Activated CD8-positive, alpha-beta memory T cell treated with anti-CD3 and anti-CD28 coated beads, Interleukin-2, amount 10 ng/mL, durations not matched to agents 7 days and 5 days (primary cell): ENCODE results near the gene SLC1A2. TPM values are rescaled to one million over a fixed set of nuclear protein-coding genes. Genes with fewer than 3 reads are reported as not detected.
A peak's percentile ranks its signal among the peaks of the same experiment; 100 is the strongest.

Experiments used
- ATAC-seq: fragments of 150-1000 bp; cut with Tn5 transposase; one replicate; pipeline ENCODE4 v1.10.0; 2021; ENCODE audit warnings: moderate library complexity
- CTCF ChIA-PET: fragments of 350-600 bp; sonication (Branson Sonifier 250); formaldehyde crosslinking; loops from one replicate; lab custom pipeline; 2021; ENCODE audit warnings: antibody characterized with exemption; lab: Charles Lee
- DNase-seq: peaks from one replicate; pipeline ENCODE4 v3.0.0-alpha.2; 2020
- H3K27ac Mint-ChIP-seq: one replicate; pipeline ENCODE4 v1.8.0; 2021; ENCODE audit warnings: mild to moderate bottlenecking, mixed read lengths
- H3K27me3 Mint-ChIP-seq: one replicate; pipeline ENCODE4 v1.8.0; 2021; ENCODE audit warnings: mixed read lengths
- H3K36me3 Mint-ChIP-seq: one replicate; pipeline ENCODE4 v1.8.0; 2021; ENCODE audit warnings: mild to moderate bottlenecking, mixed read lengths
- H3K4me1 Mint-ChIP-seq: one replicate; pipeline ENCODE4 v1.8.0; 2021; ENCODE audit warnings: mixed read lengths
- H3K4me3 Mint-ChIP-seq: one replicate; pipeline ENCODE4 v1.8.0; 2021; ENCODE audit warnings: mild to moderate bottlenecking, moderate library complexity, mixed read lengths
- H3K9me3 Mint-ChIP-seq: one replicate; pipeline ENCODE4 v1.8.0; 2022; ENCODE audit warnings: low read depth, mixed read lengths
- total RNA-seq, 2 experiments: library from RNA; stranded (reverse); gene quantifications; one replicate each; pipeline ENCODE4 v1.2.3, GENCODE V29; 2021

Gene SLC1A2
- total RNA-seq, 2 experiments from 2014 or later = not detected

DNA sequence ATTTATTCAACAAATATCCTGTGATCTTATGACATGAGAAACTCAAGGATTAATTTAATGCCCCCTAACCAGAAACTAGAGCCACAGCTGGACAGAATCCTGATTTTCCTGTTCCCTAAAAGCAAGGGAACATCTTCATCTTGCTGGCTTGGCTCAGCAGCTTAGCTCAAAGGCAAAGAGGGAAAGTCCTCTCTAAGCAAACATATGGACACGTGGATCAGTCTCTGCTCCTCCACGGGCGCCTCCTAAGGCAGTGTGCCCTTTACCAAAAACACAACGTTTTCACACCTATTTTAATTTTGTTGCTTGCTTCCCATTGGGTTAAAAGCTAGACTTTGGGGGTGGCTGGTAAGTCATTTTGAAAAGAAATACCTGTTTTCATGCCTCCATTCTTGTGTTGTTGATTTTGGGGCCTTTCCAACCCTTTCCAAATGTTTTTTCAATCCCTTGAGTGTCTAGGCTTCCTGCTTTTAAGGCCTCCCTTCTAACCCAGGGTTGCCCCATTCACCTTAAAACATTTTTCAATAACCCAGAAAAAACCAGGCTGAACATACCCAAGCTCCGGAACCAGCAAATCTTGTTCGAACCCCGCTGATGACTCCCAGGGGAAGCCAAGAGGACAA, 15.5 kb downstream of the SLC1A2 start:
- no peaks in the 10 kb centered on the region for H3K36me3 Mint-ChIP-seq
- CTCF ChIA-PET = interaction anchor here (1.3 kb wide), 1 partner anchor 12 kb away, joined by 5 read pairs; no protein-coding TSS in a partner anchor
- no peak overlapping the region for H3K4me3 Mint-ChIP-seq
- no peak for ATAC-seq
- H3K27ac Mint-ChIP-seq = no peak overlapping the region
- peaks cover 27% of the 10 kb centered on the region for H3K27me3 Mint-ChIP-seq
- H3K4me1 Mint-ChIP-seq = no peaks in the 10 kb centered on the region
- no peaks in the 10 kb centered on the region for H3K9me3 Mint-ChIP-seq
- no peak for DNase-seq

DNA sequence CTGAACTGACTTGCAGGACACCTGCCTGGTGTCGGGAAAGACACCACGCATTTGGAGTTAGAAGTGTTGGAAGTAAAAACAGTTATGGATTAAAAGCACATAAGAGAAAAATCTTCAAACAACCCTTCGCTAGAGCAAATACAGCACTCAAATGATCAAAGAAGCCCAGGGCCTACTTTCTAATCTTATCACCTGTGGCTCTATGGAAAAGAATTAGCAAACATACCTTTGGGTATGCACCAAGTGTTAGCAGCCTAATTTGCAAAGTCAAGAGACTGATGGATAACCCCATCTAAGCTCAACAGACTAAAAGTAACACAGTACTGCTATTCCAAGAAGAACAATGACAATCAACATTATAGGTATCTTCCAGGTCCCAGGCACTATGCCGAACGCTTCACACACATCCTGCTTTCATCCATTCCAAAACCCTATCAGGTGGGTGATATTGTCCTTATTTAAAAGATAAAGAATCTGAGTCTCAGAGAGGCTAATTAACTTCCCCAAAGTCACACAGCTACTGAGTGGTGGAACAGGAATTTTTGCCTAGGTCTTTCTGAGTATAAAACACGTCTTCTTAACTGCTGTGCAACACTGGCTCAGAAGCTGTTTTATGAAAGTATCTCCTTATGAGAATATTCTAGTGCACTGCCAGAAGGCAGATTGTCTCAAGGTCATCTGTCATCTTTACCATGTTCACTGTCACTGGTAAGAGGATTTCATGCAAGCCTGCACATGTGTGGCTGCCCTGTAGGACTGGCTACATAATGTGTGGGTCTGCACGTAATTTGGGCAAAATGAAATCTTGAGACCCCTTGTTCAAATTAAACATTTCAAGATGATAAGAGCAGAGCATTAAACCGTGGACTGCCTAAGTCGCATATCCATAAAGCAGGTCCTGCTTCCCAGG, 16.4 kb downstream of the SLC1A2 start:
- H3K4me1 Mint-ChIP-seq = no peaks in the 10 kb centered on the region
- no peak overlapping the region for H3K27ac Mint-ChIP-seq
- no peak overlapping the region for H3K4me3 Mint-ChIP-seq
- H3K9me3 Mint-ChIP-seq = no peaks in the 10 kb centered on the region
- H3K27me3 Mint-ChIP-seq = peaks cover 31% of the 10 kb centered on the region
- DNase-seq = no peak
- no peaks in the 10 kb centered on the region for H3K36me3 Mint-ChIP-seq
- CTCF ChIA-PET = interaction anchor here (1.3 kb wide), 1 partner anchor 11 kb away, joined by 5 read pairs; no protein-coding TSS in a partner anchor
- ATAC-seq = no peak

DNA sequence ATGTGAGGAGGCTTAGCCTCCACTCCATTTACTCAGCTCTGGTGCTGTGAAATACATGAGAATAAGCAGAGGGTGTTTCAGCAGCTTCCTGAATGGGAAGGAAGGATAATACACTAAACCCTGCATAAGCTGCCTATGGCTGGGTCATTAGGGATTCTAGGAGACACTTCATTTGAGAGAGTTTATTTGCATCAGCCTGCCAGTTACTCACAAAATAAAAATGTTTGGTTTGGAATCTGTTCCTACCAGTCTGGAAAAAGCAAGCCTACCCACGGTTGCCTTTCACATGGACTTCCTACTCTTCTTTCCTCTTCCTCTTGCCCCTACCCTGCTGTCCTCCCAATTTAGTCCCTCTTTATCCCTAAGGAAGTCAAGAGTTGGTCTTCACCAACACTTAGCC, 20.5 kb downstream of the SLC1A2 start:
- peaks cover 44% of the 10 kb centered on the region for H3K27me3 Mint-ChIP-seq

DNA sequence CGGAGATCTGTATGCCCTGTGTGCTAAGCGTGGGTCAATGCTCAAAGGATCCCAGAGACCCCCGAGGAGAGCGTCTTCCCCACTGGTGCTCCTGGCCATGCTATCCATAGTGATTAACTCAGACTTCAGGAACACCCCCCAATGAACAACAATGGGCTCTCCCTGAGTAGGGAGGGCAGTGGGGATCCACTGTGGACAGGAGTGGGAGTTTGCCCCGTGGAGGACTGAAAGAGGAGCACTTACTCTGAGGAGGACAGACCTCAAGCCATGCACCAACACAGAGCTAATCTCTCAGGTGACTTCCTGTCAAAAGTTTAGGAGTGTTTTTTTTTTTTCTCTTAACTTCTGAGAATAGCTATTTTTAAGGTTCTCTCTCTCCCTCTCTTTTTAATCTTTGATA, 24.4 kb downstream of the SLC1A2 start:
- H3K4me3 Mint-ChIP-seq = no peak overlapping the region
- no peaks in the 10 kb centered on the region for H3K9me3 Mint-ChIP-seq
- H3K27ac Mint-ChIP-seq = no peak overlapping the region
- no peaks in the 10 kb centered on the region for H3K36me3 Mint-ChIP-seq
- peaks cover 48% of the 10 kb centered on the region for H3K27me3 Mint-ChIP-seq
- DNase-seq (no peak), ATAC-seq (no peak)
- CTCF ChIA-PET = interaction anchor here (0.9 to 11.0 kb wide), 2 partner anchors 467 to 477 kb away, joined by 4 to 73 read pairs; no protein-coding TSS in a partner anchor
- peaks cover 20% of the 10 kb centered on the region for H3K4me1 Mint-ChIP-seq

More for the DNA sequence above, 20.5 kb downstream of the SLC1A2 start:
- DNase-seq (no peak), ATAC-seq (no peak)
- H3K27ac Mint-ChIP-seq = no peak overlapping the region
- no peaks in the 10 kb centered on the region for H3K9me3 Mint-ChIP-seq
- no peaks in the 10 kb centered on the region for H3K4me1 Mint-ChIP-seq
- no peaks in the 10 kb centered on the region for H3K36me3 Mint-ChIP-seq
- CTCF ChIA-PET = interaction anchor here (1.2 kb wide), 1 partner anchor 472 kb away, joined by 4 read pairs; no protein-coding TSS in a partner anchor
- H3K4me3 Mint-ChIP-seq = no peak overlapping the region

DNA sequence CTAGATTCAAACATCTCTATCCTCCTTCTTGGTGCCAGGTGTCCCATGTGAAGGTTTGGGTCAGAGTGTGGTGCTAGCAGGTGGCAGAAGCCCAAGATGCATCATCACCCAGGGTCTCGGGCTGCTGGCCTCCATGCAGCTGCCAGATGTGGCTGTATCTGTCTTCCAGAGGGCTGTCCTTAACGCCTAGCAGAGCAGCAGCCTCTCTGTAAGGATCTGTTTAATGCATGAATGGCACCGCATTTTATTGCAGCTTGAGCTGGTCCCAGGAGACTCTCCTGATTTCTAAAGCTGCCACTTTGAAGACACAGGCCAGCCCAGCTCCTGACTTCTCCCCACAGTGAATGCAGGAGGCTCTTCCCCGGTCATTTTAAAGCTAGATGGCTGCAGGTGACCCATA, 26.3 kb downstream of the SLC1A2 start:
- H3K36me3 Mint-ChIP-seq = no peaks in the 10 kb centered on the region
- peaks cover 20% of the 10 kb centered on the region for H3K4me1 Mint-ChIP-seq
- peaks cover 33% of the 10 kb centered on the region for H3K27me3 Mint-ChIP-seq
- no peak overlapping the region for H3K4me3 Mint-ChIP-seq
- no peak for ATAC-seq
- no peaks in the 10 kb centered on the region for H3K9me3 Mint-ChIP-seq
- no peak for DNase-seq
- no peak overlapping the region for H3K27ac Mint-ChIP-seq
- CTCF ChIA-PET = interaction anchor here (0.7 to 11.0 kb wide), 9 partner anchors 24 to 807 kb away, joined by 3 to 73 read pairs (median 5); no protein-coding TSS in a partner anchor

DNA sequence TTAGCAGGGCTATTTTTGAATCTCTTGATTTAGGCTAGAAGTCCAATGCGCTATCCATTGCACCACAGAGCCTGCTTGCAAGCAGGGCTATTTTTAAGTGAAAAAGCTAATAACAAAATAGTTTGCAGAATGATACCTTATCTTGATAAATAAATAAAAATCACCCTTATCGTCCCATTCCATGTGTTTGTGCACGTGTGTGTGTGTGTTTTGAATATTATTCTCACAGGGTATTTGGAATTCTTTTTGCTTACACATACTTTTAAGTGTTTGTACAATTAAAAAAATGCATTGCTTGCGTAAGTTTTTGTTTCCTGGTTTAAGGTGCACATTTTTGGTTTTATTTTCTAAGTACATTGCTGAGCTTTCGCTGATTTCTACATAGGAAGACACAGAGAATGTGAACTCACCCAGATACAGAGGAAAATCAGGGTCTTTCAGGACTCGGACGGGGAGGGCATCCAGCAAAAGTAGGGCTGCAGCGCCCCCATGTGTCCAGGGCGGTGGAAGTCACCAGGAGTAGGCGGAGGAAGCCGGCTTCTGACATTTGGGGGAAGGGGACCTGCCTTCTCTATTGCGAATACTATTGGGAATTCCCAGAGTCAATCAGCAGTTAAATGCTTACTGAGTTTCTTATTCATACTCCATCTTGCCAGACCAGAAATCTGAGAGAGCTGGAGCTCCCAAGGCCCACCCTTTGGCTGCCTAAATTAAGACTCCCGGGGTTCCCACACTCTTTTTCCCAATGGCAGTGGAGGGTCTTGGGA, 27.3 kb downstream of the SLC1A2 start:
- H3K4me3 Mint-ChIP-seq = no peak overlapping the region

DNA sequence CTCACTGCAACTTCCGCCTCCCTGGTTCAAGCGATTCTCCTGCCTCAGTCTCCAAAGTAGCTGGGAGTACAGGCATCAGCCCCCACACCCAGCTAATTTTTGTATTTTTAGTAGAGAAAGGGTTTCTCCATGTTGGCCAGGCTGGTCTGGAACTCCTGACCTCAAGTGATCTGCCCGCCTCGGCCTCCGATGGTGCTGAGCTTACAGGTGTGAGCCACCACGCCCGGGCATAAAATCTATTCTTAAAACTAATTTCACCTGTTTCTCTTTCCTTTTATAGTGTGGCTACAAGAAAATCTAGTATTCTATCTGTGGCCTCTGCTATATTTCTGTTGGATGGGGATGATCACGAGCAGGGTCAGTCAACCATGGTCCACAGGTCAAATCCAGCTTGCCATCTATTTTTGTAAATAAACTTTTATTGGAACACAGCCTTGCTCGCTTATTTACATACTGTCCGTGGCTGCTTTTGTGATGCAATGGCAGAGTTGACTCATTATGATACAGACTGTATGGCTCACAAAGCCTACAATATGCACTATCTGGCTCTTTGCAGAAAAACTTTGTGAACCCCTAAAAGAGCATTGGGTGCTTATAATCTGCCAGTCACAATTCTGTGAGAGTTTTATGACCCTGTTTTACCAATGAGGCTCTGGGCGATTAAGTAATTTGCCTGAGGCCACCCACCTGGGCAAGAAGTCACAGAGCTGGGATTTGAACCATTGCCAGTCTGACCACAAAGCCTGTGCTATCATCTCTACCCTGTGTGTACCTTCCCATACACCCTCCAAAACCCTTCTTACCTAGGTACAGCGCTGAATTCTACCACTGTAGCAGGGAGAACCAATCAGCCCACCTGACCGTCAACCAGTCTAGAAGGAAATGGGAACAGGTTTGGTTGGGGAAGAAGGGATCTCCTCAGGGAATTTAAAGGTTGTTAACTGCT, 28.3 kb downstream of the SLC1A2 start:
- H3K27ac Mint-ChIP-seq = no peak overlapping the region
- ATAC-seq (peak; percentile 88), DNase-seq (peak; percentile 63)
- no peaks in the 10 kb centered on the region for H3K9me3 Mint-ChIP-seq
- H3K27me3 Mint-ChIP-seq = peaks cover 23% of the 10 kb centered on the region
- H3K4me3 Mint-ChIP-seq = no peak overlapping the region
- CTCF ChIA-PET = interaction anchor here (0.8 to 11.0 kb wide), 21 partner anchors 11 to 878 kb away, joined by 3 to 73 read pairs (median 4); partner anchors contain the start of gene SLC1A2
- H3K36me3 Mint-ChIP-seq = no peaks in the 10 kb centered on the region
- peaks cover 20% of the 10 kb centered on the region for H3K4me1 Mint-ChIP-seq

More for the DNA sequence above, 27.3 kb downstream of the SLC1A2 start:
- Mint-ChIP-seq H3K9me3 (no peaks in the 10 kb centered on the region), H3K27me3 (peaks cover 25% of the 10 kb centered on the region), H3K36me3 (no peaks in the 10 kb centered on the region), H3K27ac (no peak overlapping the region), H3K4me1 (peaks cover 20% of the 10 kb centered on the region)
- peak; percentile 79 for DNase-seq
- CTCF ChIA-PET = interaction anchor here (0.7 to 11.0 kb wide), 26 partner anchors 12 to 879 kb away, joined by 3 to 73 read pairs (median 3); partner anchors contain the start of gene SLC1A2
- peak; percentile 62 for ATAC-seq

DNA sequence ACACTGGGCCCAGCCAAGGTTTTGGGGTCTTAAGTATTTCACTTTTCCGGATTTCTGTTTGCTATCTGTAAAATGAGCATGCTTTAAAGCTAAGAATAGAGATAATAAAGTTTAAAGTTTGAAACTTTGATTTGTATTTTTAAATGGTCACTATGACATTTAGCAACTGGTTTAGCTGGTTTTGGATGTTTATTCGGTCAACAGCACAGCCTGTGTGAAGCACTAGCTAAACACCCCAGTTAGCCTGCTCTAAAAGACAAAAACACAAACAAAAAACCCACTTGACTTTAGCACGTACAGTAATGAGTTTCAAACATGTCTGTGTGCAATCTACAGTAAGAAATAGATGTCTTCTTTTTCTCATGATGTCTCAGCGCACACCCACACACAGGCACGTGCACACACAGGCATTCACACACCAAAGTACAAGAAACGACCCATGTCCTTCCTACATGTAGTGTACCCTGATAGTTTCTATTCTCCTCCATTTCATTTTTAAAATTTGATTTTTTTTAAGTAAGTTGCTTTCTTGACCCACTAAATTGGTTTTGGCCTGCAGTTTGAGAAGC, 29.4 kb downstream of the SLC1A2 start:
- H3K27me3 Mint-ChIP-seq = peaks cover 20% of the 10 kb centered on the region
- H3K4me1 Mint-ChIP-seq = peaks cover 20% of the 10 kb centered on the region
- DNase-seq (no peak), ATAC-seq (no peak)
- CTCF ChIA-PET = interaction anchor here (0.8 to 11.0 kb wide), 4 partner anchors 387 to 467 kb away, joined by 3 to 73 read pairs (median 4); no protein-coding TSS in a partner anchor
- no peak overlapping the region for H3K4me3 Mint-ChIP-seq
- no peaks in the 10 kb centered on the region for H3K36me3 Mint-ChIP-seq
- no peaks in the 10 kb centered on the region for H3K9me3 Mint-ChIP-seq
- no peak overlapping the region for H3K27ac Mint-ChIP-seq

DNA sequence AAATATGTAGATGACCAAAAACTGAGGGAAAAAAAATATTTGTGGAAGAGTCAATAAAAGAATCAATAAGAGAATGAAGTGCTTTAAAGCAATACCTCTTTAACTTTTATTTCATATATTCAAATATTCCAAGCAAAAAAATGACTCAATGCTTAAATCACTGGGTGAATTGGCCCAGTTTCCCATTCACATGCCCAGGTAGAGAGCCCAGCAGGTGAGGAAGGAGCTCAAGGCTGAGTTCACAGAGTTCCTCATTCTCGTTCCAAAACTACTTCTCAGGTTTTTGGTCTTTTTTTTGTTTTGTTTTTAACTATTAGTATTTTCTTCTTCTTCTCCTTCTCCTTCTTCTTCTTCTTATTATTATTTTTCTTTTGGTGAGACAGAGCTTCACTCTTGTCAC, 30.2 kb downstream of the SLC1A2 start:
- H3K4me3 Mint-ChIP-seq = no peak overlapping the region
- no peak overlapping the region for H3K27ac Mint-ChIP-seq
- CTCF ChIA-PET = interaction anchor here (0.8 to 11.0 kb wide), 3 partner anchors 462 to 469 kb away, joined by 3 to 73 read pairs (median 3); no protein-coding TSS in a partner anchor
- ATAC-seq (no peak), DNase-seq (no peak)
- H3K27me3 Mint-ChIP-seq = peaks cover 15% of the 10 kb centered on the region
- no peaks in the 10 kb centered on the region for H3K9me3 Mint-ChIP-seq
- peaks cover 20% of the 10 kb centered on the region for H3K4me1 Mint-ChIP-seq
- no peaks in the 10 kb centered on the region for H3K36me3 Mint-ChIP-seq

DNA sequence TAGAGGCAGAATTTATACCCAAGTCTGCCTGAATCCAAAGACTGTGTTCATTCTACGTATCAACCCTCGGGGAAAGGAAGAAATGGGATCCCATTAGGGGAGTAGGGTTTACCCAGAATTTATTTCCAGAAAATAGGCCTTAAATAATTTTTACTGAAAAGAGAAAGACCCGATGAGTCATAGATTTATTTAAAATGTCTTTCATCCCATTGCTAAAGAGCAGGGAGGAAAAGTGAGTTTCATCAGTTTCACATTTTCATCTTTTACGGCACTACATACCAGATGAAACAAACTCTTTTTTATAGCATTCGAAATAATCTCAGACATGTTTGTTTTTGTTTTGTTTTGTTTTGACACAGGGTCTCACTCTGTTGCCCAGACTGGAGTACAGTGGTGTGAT, 31.3 kb downstream of the SLC1A2 start:
- H3K36me3 Mint-ChIP-seq = no peaks in the 10 kb centered on the region

DNA sequence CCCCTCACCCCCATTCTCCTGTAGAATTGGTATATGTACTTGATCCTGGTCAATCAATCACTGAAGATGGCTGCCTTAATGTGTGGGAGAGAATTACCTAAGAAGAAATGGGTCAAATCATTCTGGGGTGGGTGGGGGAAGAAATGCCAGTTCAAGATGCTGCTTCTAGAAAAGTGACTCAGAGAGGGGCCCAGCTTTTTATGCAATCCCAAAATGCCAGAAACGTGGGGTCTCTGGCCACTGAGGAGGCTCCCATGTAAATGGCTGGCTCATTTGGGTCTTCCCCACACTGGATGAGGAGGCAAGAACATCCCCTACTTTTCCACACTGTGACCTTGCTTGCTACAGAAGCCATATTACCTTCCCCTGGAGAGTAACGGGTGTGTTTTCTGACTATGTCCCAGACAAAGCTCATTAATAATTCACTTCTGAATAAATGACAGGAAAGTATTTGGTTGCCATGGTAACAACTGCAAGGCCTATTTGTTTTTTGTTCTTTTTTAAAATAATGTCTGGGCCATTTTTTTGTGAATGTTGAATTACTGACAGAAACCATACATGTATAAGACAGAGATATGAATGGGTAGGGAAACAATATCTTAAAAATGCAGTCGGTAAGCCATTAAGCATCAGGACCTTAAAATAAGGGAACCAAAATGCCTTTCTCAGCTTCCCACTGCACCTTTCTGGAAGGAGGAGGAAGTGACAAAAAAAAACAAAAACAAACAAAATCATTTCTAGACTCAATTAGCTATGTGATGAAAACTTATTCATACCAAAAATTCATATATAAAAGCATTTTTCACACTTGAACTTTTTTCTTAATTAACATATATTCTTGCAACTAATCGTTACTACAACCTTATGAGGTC, 32.0 kb downstream of the SLC1A2 start:
- Mint-ChIP-seq H3K9me3 (peaks cover 2% of the 10 kb centered on the region), H3K4me1 (peaks cover 20% of the 10 kb centered on the region), H3K36me3 (no peaks in the 10 kb centered on the region), H3K27me3 (no peaks in the 10 kb centered on the region), H3K4me3 (no peak overlapping the region), H3K27ac (no peak overlapping the region)
- CTCF ChIA-PET = interaction anchor here (0.7 to 11.0 kb wide), 5 partner anchors 79 to 470 kb away, joined by 3 to 73 read pairs (median 3); no protein-coding TSS in a partner anchor
- ATAC-seq = no peak
- DNase-seq = no peak

More for the DNA sequence above, 31.3 kb downstream of the SLC1A2 start:
- Mint-ChIP-seq H3K4me3 (no peak overlapping the region), H3K27me3 (peaks cover 6% of the 10 kb centered on the region), H3K27ac (no peak overlapping the region), H3K4me1 (peaks cover 20% of the 10 kb centered on the region), H3K9me3 (peaks cover 2% of the 10 kb centered on the region)
- CTCF ChIA-PET = interaction anchor here (0.9 to 11.0 kb wide), 4 partner anchors 79 to 470 kb away, joined by 3 to 73 read pairs (median 3); no protein-coding TSS in a partner anchor
- DNase-seq (no peak), ATAC-seq (no peak)
